Measurements from ENCODE around the gene FBF1.

GRCh38 chr17:75889454-75889853 lies 51.4 kb downstream of the FBF1 start:
- TF ChIP-seq GABPA (IDR thresholded peaks at IDR 0.05; ENCODE audit: borderline replicate concordance, insufficient read depth, low read length) (no peak), HDAC6 (IDR thresholded peaks at IDR 0.05; ENCODE audit: low read depth, low read length) (no peak), USF2 (IDR thresholded peaks at IDR 0.05; ENCODE audit: low read length) (no peak), POLR2AphosphoS5 (IDR thresholded peaks at IDR 0.05; ENCODE audit: low read depth, low read length) (no peak), ZNF274 (IDR thresholded peaks at IDR 0.05; ENCODE audit: borderline replicate concordance, extremely low read depth, low read length) (no peak), TCF12 (IDR thresholded peaks at IDR 0.05; ENCODE audit: low read depth, low read length) (no peak), CTCF (IDR thresholded peaks at IDR 0.05; ENCODE audit: control extremely low read depth in 1 of 3, insufficient read depth in 1 of 3, low read depth in 1 of 3, low read length in 3 of 3) (no peak), POLR2A (IDR thresholded peaks at IDR 0.05; ENCODE audit: control extremely low read depth in 1 of 2, low read depth in 2 of 2, low read length in 2 of 2) (no peak), EZH2 (IDR thresholded peaks at IDR 0.05; ENCODE audit: low read depth, low read length, severe bottlenecking) (no peak), MAX (IDR thresholded peaks at IDR 0.05) (no peak), RAD21 (IDR thresholded peaks at IDR 0.05 in 1 of 2, conservative IDR thresholded peaks at IDR 0.05 in 1 of 2; ENCODE audit: low read depth in 2 of 2, low read length in 2 of 2) (no peak), SP2 (IDR thresholded peaks at IDR 0.05; ENCODE audit: low read length) (no peak), CBX8 (IDR thresholded peaks at IDR 0.05; ENCODE audit: borderline replicate concordance, low read depth, low read length) (no peak), SP1 (IDR thresholded peaks at IDR 0.05; ENCODE audit: low read depth, low read length) (no peak)
